T follicular helper cell (primary cell): ENCODE measurements around the gene CD300C.
"Not testable (repeated sequence)": the region's sequence is repeated elsewhere in the genome, so short reads cannot be mapped to it uniquely, and the experiment has no call there.

Experiments used
- DNase-seq: peaks from one replicate; pipeline ENCODE4 v3.0.0-alpha.2; 2020; ENCODE audit warnings: low read depth

CD300C gene

GRCh38 chr17:74563358-74563757 lies 17.4 kb upstream of the CD300C start:
- DNase-seq, result no peak

- no peak for DNase-seq
These were observed 15.7 kb upstream of the CD300C start for GRCh38 chr17:74561586-74561985.

GRCh38 chr17:74558882-74559519 lies 13.1 kb upstream of the CD300C start:
- no peak for DNase-seq

- not testable (repeated sequence) for DNase-seq
These were observed 12.5 kb upstream of the CD300C start for GRCh38 chr17:74558402-74558801.

- DNase-seq, result no peak
These were observed 9.6 kb upstream of the CD300C start for GRCh38 chr17:74555427-74555940.

GRCh38 chr17:74554909-74555308 lies 9.0 kb upstream of the CD300C start:
- no peak for DNase-seq

GRCh38 chr17:74552037-74552436 lies 6.1 kb upstream of the CD300C start:
- no peak for DNase-seq

GRCh38 chr17:74550602-74551001 lies 4.7 kb upstream of the CD300C start:
- DNase-seq, result no peak

GRCh38 chr17:74549343-74549742 lies 3.4 kb upstream of the CD300C start:
- DNase-seq, result no peak

GRCh38 chr17:74547736-74548135 lies 1.8 kb upstream of the CD300C start:
- DNase-seq, result no peak

GRCh38 chr17:74547264-74547663 lies 1.3 kb upstream of the CD300C start:
- no peak for DNase-seq

- no peak for DNase-seq
These were observed 671 bp upstream of the CD300C start for GRCh38 chr17:74546586-74546985.

GRCh38 chr17:74544991-74545842 lies 698 bp downstream of the CD300C start:
- no peak for DNase-seq

GRCh38 chr17:74543891-74544760 lies 1.8 kb downstream of the CD300C start:
- no peak for DNase-seq

GRCh38 chr17:74543406-74543805 lies 2.5 kb downstream of the CD300C start:
- DNase-seq, result no peak

- no peak for DNase-seq
These were observed 3.1 kb downstream of the CD300C start for GRCh38 chr17:74542727-74543383.

GRCh38 chr17:74542166-74542565 lies 3.7 kb downstream of the CD300C start:
- no peak for DNase-seq

GRCh38 chr17:74541176-74542111 lies 4.5 kb downstream of the CD300C start:
- no peak for DNase-seq

GRCh38 chr17:74539281-74539820 lies 6.6 kb downstream of the CD300C start:
- DNase-seq, result no peak

- no peak for DNase-seq
These were observed 9.0 kb downstream of the CD300C start for GRCh38 chr17:74536890-74537289.
